CD4-positive, alpha-beta T cell treated with Interleukin-21 for 1 hour (primary cell): ENCODE results near the gene JPH3.

Source experiments
- DNase-seq: peaks from one replicate; pipeline ENCODE4 v3.0.0-alpha.2; 2020

Gene JPH3

DNA sequence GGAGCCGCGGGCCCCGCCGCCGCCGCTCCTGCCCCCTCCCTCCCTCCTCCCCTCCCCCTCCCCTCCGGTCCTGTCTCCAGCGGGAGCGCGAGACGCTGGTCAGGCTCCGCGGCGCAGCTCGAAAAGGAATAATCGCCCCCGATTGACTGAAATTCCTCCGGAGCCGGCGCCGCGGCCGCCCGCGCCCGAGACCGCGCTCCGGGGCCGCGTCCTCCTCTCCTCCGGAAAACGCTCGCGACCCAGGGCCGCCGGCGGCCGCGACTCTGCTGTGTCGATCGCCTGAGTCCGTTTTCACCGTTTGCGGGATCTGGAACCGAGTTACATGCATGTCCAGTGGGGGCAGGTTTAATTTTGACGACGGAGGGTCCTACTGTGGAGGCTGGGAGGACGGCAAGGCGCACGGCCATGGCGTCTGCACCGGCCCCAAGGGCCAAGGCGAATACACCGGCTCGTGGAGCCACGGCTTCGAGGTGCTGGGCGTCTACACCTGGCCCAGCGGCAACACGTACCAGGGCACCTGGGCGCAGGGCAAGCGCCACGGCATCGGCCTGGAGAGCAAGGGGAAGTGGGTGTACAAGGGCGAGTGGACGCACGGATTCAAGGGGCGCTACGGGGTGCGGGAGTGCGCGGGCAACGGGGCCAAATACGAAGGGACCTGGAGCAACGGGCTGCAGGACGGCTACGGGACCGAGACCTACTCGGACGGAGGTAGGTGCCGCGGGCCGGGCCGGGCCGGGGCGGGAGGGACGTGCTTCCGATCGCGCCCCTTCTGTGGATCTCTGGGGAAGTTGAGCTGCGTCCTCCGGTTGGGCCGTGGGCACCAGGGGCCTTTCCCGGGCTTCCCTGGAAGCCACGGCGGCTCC lies 744 bp downstream of the JPH3 start:
- no peak for DNase-seq

DNA sequence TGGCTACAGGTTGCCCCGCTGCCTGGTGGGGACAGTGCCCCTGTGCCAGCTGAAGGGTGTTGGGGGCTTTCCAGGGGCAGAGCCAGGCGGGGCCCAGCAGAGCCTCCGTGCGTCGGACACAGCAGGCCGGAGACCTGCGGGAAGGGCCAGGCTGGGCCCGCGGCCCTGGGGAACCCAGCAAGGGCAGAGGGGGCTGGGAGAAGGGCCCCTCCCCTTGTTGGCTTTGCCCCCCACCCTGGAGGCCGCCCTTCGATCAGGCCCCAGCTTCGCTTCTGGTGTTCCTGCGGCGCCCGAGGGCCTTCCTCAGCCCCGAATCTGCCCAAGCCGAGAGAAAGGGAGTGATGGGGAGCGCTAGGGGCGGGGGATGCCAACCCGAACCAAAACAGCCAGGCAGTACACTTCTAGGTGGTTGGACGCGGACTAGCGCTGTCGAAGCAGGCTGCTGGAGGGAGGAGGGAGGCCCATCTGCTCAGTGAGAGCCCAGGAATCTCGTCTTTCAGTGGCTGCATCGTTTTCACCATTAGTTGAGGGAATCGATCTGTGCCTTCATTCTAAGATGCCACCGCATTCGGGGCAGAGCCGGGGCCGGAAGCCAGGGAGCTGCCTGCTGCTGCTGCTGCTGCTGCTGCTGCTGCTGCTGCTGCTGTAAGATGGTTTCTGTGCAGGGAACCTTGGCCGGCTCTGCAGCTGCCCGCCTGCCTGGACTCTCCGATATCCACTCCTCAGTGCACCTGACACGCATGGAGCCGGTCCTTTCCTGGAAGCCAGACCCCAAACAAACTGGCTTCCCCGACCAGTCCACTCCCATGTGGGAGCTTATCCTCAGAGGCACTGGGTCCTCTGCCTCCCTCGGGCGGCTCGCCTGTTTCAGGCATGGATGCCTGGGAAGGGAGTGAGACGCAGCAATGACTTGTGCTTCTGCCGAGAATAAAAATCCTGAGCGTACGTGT lies 1.7 kb downstream of the JPH3 start:
- DNase-seq, result no peak

DNA sequence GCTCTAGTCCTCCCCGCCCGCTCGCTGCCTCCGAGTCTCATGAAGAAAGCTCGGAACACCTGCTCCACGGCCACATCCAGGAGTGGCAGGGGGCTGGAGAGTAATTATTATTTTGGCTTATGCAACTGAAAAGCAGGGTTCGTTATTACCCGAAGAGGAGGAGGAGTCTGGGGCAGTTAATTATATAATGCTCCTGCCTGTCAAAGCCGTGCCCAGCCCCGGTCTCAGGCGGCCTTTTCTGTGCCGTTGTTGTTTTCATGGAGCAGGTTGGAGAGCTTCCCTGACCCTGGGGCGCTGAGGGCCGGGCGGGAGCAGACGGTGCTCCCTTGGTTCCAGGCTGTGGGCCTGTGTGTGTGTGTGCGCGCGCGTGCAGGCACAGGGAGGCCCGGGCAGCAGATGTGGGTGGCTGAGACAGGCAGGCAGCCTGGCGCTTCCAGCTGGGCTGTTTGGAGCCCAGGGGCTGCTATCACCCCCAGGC lies 2.4 kb downstream of the JPH3 start:
- DNase-seq, result no peak

- DNase-seq, result no peak
Measured at GRCh38 chr16:87607223-87607622, 4.9 kb downstream of the JPH3 start.

GRCh38 chr16:87607871-87608270 lies 5.6 kb downstream of the JPH3 start:
- DNase-seq, result no peak

DNA sequence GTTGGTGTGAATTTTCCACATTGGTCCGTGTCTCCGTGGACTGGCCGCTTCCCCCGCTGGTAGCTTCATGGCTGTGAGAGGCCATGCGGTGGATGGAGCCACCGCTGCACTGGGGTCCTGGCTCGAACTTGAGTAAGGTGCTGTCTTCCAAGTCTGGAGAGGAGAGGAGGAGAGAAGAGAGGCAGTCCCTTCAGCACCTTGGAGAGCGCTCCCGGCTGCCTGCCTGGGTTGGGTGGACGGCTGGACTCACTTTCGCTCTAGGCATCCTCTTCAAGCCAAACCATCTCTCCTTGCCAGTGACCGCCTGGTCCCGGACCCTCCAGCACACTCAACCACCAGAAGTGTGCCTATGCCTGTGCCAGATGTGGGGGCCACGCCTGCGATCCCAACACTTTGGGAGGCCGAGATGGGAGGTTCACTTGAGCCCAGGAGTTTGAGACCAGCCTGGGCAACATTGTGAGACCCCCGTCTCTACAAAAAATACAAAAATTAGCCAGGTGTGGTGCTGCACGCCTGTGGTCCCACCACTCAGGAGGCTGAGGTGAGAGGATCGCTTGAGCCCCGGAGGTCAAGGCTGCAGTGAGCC lies 6.2 kb downstream of the JPH3 start:
- peak; percentile 8 for DNase-seq

DNA sequence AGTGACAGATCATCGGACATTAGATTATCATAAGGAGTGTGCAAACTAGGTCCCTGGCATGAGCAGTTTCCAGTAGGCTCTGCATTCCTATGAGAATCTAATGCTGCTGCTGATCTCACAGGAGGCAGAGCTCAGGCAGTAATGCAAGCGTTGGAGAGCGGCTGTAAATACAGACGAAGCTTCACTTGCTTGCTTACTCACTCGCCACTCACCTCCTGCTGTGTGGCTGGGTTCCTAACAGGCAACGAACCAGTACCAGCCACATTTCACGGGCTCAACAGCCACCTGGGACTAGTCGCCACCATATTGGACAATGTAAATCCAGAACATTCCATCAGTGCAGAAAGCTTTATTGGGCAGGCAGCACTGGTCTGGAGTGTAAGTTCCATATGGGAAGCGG lies 7.7 kb downstream of the JPH3 start:
- no peak for DNase-seq

- no peak for DNase-seq
Measured at GRCh38 chr16:87611456-87611855, 9.1 kb downstream of the JPH3 start.

GRCh38 chr16:87613961-87614360 lies 11.7 kb downstream of the JPH3 start:
- DNase-seq, result no peak

GRCh38 chr16:87615621-87616041 lies 13.3 kb downstream of the JPH3 start:
- no peak for DNase-seq

DNA sequence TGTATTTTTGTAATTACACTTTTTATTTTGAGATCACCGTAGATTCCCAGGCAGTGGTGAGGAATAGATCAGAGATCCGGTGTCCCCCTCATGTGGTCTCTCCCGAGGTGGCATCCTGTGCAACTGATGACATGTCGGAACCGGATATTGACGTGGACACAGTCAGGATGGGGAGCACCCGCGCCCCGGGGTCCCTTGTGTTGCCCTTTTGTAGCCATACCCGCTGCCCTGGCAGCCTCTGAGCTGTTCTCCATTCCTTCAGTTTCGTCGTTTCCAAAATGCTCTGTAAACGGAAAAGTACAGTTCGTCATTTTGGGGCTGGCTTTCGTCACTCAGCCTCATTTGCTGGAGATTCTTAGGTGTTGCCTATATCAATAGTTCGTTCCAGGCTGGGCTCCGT lies 14.2 kb downstream of the JPH3 start:
- DNase-seq, result no peak

GRCh38 chr16:87618216-87618615 lies 15.9 kb downstream of the JPH3 start:
- DNase-seq, result no peak

- no peak for DNase-seq
Measured at GRCh38 chr16:87619360-87620200, 17.3 kb downstream of the JPH3 start.

DNA sequence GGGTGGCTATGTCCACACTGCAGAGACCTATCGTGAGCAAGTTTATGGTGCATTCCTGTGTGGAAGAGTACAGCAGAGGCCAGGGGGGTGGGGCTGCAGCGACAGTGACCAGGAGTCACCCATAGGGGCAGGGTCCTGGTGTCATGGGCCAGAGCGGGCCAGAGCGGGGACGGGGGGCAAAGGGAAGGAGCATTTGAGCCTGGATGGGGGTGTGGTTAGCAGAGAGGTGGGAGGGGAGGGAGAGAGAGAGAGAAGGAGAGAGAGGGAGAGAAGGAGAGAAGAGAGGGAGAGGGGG lies 17.8 kb downstream of the JPH3 start:
- DNase-seq, result no peak

DNA sequence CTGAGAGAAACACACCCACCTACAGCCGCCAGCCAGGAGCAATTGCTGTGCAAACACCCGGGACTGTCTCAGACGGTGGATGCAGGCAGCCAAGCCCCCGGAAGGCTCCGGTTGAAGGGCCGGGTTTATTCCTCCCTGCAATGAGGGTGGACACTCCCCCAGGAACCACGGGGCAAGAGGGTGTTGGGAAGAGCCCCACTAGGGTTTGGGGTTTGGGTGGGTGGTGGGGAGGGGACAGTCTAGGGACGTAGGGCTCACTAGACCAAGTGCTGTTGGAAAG lies 19.2 kb downstream of the JPH3 start:
- no peak for DNase-seq

DNA sequence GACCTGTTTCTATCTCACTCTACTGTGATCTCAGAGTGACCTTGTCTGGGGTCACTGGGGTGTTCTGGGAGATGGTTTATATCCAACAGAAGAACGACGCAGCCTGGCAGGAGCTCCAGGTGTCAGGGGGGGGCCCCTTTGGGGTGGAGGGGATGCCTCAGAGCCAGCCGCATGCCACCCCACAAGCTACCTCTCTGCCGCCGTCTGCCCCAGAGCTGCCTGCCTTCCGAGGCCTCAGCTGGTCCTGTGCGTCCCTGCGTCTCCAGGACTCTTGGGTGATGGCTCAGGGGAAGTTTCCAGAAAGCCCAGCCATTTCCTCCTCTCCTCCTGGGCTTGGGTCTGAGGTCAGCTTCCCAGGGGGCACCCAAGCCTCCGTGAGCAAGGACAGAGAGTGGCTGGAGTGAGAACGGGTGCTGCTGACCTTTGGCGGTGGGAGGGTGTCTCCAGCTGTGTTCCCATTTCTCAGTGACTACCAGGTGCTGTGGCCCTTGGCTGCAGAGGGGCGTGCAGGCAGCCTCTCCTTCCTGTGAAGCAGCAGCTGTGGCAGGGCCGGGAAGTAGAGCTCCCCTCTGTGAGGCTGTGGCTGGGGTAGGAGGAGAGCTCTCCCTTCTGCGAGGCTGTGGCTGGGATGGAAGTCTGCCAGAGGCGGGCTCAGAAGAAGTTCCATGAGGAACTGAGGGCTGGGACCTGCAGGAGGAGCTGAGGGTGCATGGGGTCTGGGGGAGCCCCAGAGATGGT lies 19.8 kb downstream of the JPH3 start:
- no peak for DNase-seq

GRCh38 chr16:87622756-87623319 lies 20.5 kb downstream of the JPH3 start:
- no peak for DNase-seq

DNA sequence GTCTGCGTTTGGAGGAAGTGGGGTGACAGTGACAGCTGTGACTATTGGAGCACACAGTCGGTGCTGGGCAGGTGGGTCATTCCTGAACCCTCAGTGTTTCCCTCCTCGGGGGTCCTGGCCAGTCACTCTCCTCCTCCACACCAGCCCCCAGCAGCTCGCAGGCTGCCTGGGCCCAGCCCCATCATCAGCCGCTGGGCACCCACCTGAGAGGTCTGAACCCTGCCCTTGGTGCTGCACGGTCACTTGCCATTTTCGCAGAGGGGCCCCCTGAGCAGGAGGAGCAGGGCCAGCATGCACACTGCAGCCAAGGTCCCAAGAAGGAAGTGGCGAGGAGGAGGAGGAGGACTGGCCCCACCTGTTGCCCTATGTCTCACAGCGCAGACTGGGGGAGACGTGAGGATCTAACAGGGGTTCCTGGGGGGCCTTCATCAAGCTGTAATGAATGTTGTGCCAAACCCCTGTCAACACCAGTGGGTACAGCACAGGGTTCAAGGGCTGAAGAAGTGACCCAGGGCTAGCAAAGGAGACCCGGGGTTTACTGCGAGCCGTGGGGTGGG lies 23.0 kb downstream of the JPH3 start:
- no peak for DNase-seq

DNA sequence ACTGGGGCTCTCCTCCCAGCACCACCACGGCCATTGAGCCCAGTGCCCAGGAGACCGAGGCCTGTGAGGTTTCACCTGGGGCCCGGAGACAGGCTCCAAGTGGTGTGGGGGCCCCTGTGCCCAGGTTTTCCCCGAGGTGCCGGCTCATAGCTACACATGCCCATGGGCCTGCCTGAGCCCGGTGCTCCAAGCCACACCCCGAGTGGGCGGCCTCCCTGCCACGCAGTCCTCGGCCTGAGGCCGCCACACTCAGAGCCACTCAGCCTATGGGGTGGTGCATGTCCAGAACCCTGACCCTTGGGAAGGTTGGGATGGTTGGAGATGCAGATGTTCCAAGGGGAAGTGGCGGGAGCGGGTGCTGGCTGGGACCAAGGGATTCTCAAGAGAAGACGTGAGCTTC lies 24.1 kb downstream of the JPH3 start:
- no peak for DNase-seq

DNA sequence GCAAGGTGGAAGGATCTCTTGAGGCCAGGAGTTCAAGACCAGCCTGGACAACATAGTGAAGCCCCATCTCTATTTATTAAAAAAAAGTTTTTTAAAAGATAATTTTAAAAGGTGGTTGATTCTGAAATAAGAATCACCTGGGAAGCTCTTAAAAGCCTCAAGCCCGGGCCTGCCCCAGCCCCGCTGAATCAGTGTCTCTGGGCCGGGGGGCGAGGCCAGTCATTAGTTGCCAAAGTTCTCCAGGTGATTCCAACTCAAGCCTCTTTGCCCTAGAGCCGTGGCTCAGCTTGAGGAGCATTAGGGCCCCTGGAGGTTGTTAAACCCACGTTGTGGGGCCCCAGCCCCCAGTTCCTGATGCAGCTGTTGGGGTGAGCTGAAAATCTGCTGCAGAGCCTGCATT lies 24.6 kb downstream of the JPH3 start:
- no peak for DNase-seq

DNA sequence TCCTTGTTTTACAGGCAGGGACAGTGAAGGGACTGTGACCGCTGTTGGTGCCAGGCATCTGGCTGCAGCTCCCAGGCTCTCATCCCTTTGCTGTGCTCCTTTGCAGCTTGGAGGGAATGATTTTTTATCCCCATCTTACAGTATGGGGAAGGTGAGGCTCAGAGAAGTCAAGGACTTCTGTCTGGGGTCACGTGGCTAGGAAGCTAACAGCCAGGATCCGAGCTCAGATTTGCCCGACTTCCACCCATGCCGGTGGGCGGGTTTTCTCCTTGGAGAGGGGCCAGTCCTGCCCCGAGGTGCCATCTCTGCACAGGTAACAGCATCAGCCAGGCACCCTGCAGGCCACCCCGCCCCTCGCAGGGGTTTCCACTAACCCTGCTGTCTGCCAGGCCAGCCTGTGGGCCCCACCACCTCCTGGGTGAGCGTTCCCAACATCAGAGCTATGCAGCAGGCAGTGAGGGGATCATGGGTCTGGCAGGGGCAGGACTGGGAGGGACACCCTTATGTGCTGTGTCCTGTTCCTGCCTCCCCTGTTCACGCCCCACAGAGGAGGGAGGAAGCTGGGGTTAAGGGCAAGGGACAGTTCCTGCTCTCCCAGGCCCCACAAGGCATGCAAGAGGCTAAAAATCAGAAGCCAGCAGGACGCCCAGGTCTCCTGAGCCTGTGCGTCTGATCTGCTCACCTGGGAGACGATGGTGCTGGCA lies 25.4 kb downstream of the JPH3 start:
- DNase-seq, result no peak
